HEK293T (cell line): ENCODE data around the gene ACYP1.

ENCODE experiments used
- ARNT ChIP-seq: fragments of 450-650 bp; IDR thresholded peaks from 2 replicates; pipeline ENCODE4 v1.6.1; 2017; ENCODE audit warnings: mild to moderate bottlenecking
- CTBP1 ChIP-seq: fragments of 450-650 bp; IDR thresholded peaks from 2 replicates; pipeline ENCODE4 v1.6.1; 2016; ENCODE audit warnings: borderline replicate concordance
- ELF4 ChIP-seq: fragments of 450-650 bp; IDR thresholded peaks from 2 replicates; pipeline ENCODE4 v1.6.1; 2017; ENCODE audit warnings: antibody characterized with exemption
- FOXA1 ChIP-seq: fragments of 450-650 bp; IDR thresholded peaks from 2 replicates; pipeline ENCODE4 v1.6.1; 2016; ENCODE audit warnings: mild to moderate bottlenecking
- FOXM1 ChIP-seq: fragments of 450-650 bp; IDR thresholded peaks from 2 replicates; pipeline ENCODE4 v1.6.1; 2017; ENCODE audit warnings: mild to moderate bottlenecking, borderline replicate concordance
- L3MBTL2 ChIP-seq: fragments of 450-650 bp; conservative IDR thresholded peaks from 2 replicates; pipeline ENCODE4 v1.6.1; 2016; ENCODE audit warnings: mild to moderate bottlenecking
- LEF1 ChIP-seq: fragments of 450-650 bp; IDR thresholded peaks from 2 replicates; pipeline ENCODE4 v1.6.1; 2017; ENCODE audit warnings: mild to moderate bottlenecking, borderline replicate concordance
- NFRKB ChIP-seq: fragments of 450-650 bp; IDR thresholded peaks from 2 replicates; pipeline ENCODE4 v1.6.1; 2016; ENCODE audit warnings: mild to moderate bottlenecking, moderate library complexity
- SP1 ChIP-seq: fragments of 450-650 bp; IDR thresholded peaks from 2 replicates; pipeline ENCODE4 v1.6.1; 2017
- SUZ12 ChIP-seq: fragments of 450-650 bp; IDR thresholded peaks from 2 replicates; pipeline ENCODE4 v1.6.1; 2016; ENCODE audit warnings: mild to moderate bottlenecking
- TARDBP ChIP-seq: fragments of 450-650 bp; IDR thresholded peaks from 2 replicates; pipeline ENCODE4 v1.6.1; 2016

DNA sequence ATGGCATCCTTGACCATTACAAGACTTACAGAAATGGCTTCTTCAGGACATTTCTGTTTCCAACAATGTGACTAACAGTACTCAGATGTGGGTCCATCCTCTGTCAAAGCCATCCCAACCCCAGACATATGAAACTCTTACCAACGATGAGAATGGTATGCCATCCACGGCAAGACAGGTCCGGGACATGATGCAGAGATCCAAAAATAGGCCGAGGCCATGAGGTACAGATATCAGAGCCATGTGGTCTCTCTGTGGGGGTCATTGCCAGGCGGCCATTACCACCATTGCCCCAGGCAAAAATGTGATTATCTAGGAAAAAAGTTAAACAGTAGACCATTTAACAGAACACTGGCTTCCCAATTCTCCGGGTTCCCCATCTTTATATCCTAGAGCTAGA lies 33.1 kb upstream of the ACYP1 start:
- no peak for TF ChIP-seq NFRKB
- no peak for TF ChIP-seq ELF4
- TF ChIP-seq ARNT, result no peak
- TF ChIP-seq TARDBP, result no peak
- no peak for TF ChIP-seq FOXM1
- TF ChIP-seq SUZ12, result no peak
- no peak for TF ChIP-seq LEF1
- no peak for TF ChIP-seq SP1
- no peak for TF ChIP-seq CTBP1
- no peak for TF ChIP-seq L3MBTL2
- TF ChIP-seq FOXA1, result no peak
